HepG2 (cell line): ENCODE measurements around the gene MLLT10. TPM values are rescaled to one million over a fixed set of nuclear protein-coding genes. Genes with fewer than 3 reads are reported as not detected.

ENCODE experiments used
- AGO1 ChIP-seq: fragments of 200-400 bp; formaldehyde crosslinking; IDR thresholded peaks from 2 replicates; pipeline ENCODE4 v1.6.1; 2017; ENCODE audit warnings: mild to moderate bottlenecking, low read depth, low read length, moderate library complexity; ENCODE audit not compliant: poor library complexity, severe bottlenecking
- CENPX ChIP-seq: sonication (generic); formaldehyde crosslinking; IDR thresholded peaks from 2 replicates; pipeline ENCODE4 v1.9.0; 2021; ENCODE audit warnings: mild to moderate bottlenecking, missing genetic modification reagents, moderate library complexity
- E2F5 ChIP-seq: sonication (generic); formaldehyde crosslinking; conservative IDR thresholded peaks from 2 replicates; pipeline ENCODE4 v1.4.0; 2020; ENCODE audit warnings: missing genetic modification reagents
- HIVEP1 ChIP-seq: sonication (generic); formaldehyde crosslinking; IDR thresholded peaks from 2 replicates; pipeline ENCODE4 v1.4.0; 2020; ENCODE audit warnings: mild to moderate bottlenecking, missing genetic modification reagents
- JDP2 ChIP-seq: sonication (generic); formaldehyde crosslinking; IDR thresholded peaks from 2 replicates; pipeline ENCODE4 v1.8.1; 2022; ENCODE audit warnings: missing genetic modification reagents, borderline replicate concordance
- NFKBIZ ChIP-seq: IDR thresholded peaks from 2 replicates; pipeline ENCODE4 v1.6.1; 2018; ENCODE audit warnings: missing genetic modification reagents, missing compliant biosample characterization
- NONO ChIP-seq, 2 experiments: fragments of 450-650 bp in 1 of 2; sonication (generic) in 1 of 2; formaldehyde crosslinking in 1 of 2; IDR thresholded peaks in 1 of 2; conservative IDR thresholded peaks in 1 of 2; 2 replicates each; pipeline versions ENCODE4 v1.6.1 to v1.8.0; 2017 to 2022; ENCODE audit warnings: mild to moderate bottlenecking in 1 of 2, missing genetic modification reagents in 1 of 2, moderate library complexity in 1 of 2
- PTBP1 ChIP-seq: fragments of 200-400 bp; formaldehyde crosslinking; IDR thresholded peaks from 2 replicates; pipeline ENCODE4 v1.6.1; 2018; ENCODE audit warnings: low read length, low read depth; ENCODE audit not compliant: poor library complexity, severe bottlenecking
- RAD51 ChIP-seq: fragments of 450-650 bp; IDR thresholded peaks from 2 replicates; pipeline ENCODE4 v1.6.1; 2016; ENCODE audit warnings: borderline replicate concordance
- SP2 ChIP-seq: sonication (generic); formaldehyde crosslinking; IDR thresholded peaks from 2 replicates; pipeline ENCODE4 v1.5.1; 2020; ENCODE audit warnings: mild to moderate bottlenecking, missing genetic modification reagents
- ZFP36L2 ChIP-seq: sonication (generic); formaldehyde crosslinking; IDR thresholded peaks from 2 replicates; pipeline ENCODE4 v1.4.0; 2020; ENCODE audit warnings: missing genetic modification reagents
- ZFY ChIP-seq: sonication (generic); formaldehyde crosslinking; IDR thresholded peaks from 2 replicates; pipeline ENCODE4 v1.4.0; 2020; ENCODE audit warnings: missing genetic modification reagents
- ZHX1 ChIP-seq: sonication (generic); formaldehyde crosslinking; IDR thresholded peaks from 2 replicates; pipeline ENCODE4 v1.8.1; 2022; ENCODE audit warnings: low read depth, mild to moderate bottlenecking, missing genetic modification reagents
- ZKSCAN8 ChIP-seq: IDR thresholded peaks from 2 replicates; pipeline ENCODE4 v1.6.1; 2016; ENCODE audit warnings: borderline replicate concordance, missing genetic modification reagents, missing compliant biosample characterization
- ZNF138 ChIP-seq: sonication (generic); formaldehyde crosslinking; IDR thresholded peaks from 2 replicates; pipeline ENCODE4 v1.5.0; 2020; ENCODE audit warnings: mild to moderate bottlenecking, low read depth, missing genetic modification reagents
- ZNF180 ChIP-seq: sonication (generic); formaldehyde crosslinking; IDR thresholded peaks from 2 replicates; pipeline ENCODE4 v1.4.0; 2020; ENCODE audit warnings: low read depth, missing genetic modification reagents, borderline replicate concordance
- ZNF253 ChIP-seq: sonication (generic); formaldehyde crosslinking; IDR thresholded peaks from 2 replicates; pipeline ENCODE4 v1.8.0; 2022; ENCODE audit warnings: mild to moderate bottlenecking, missing genetic modification reagents, borderline replicate concordance
- ZNF274 ChIP-seq: sonication (generic); formaldehyde crosslinking; IDR thresholded peaks from 2 replicates; pipeline ENCODE4 v1.5.1; 2020; ENCODE audit warnings: mild to moderate bottlenecking, missing genetic modification reagents
- ZNF30 ChIP-seq: sonication (generic); formaldehyde crosslinking; IDR thresholded peaks from 2 replicates; pipeline ENCODE4 v1.5.0; 2020; ENCODE audit warnings: mild to moderate bottlenecking, missing genetic modification reagents
- ZNF460 ChIP-seq: sonication (generic); formaldehyde crosslinking; IDR thresholded peaks from 2 replicates; pipeline ENCODE4 v1.5.1; 2020; ENCODE audit warnings: missing genetic modification reagents, mild to moderate bottlenecking, borderline replicate concordance
- ZNF576 ChIP-seq: sonication (generic); formaldehyde crosslinking; IDR thresholded peaks from 2 replicates; pipeline ENCODE4 v1.4.0; 2020; ENCODE audit warnings: mild to moderate bottlenecking, missing genetic modification reagents
- ZNF770 ChIP-seq: sonication (generic); formaldehyde crosslinking; IDR thresholded peaks from 2 replicates; pipeline ENCODE4 v1.5.0; 2020; ENCODE audit warnings: mild to moderate bottlenecking, missing genetic modification reagents
- polyA plus RNA-seq, 8 experiments: library from polyadenylated mRNA; depleted of rRNA in 3 of 8; stranded (reverse) in 7 of 8; unstranded in 1 of 8; fragments of >200 nt; fragmentation: Illumina TruSeq in 4 of 8; extraction: Trizol in 4 of 8; gene quantifications; 2 replicates each; pipeline versions ENCODE4 v1.2.1 to v1.2.3, GENCODE V29; 2011 to 2016; ENCODE audit warnings: low read depth in 4 of 8, missing spikeins in 1 of 8, mixed read lengths in 1 of 8; ENCODE audit not compliant: insufficient read depth in 1 of 8
- total RNA-seq, 5 experiments: library from RNA; depleted of rRNA; stranded (reverse); fragments of >200 nt; fragmentation: Illumina TruSeq; extraction: Trizol; gene quantifications; 2 replicates each; pipeline ENCODE4 v1.2.3, GENCODE V29; 2016; ENCODE audit warnings: low read depth in 1 of 5

MLLT10 gene
- total and polyA plus RNA-seq, 2 of the 13 experiments (the other 11 are each of a cell fraction or from before 2014, with no cell fraction given): 51.3 to 84.1 TPM

GRCh38 chr10:21495002-21495751 is 38.9 kb upstream of the MLLT10 start (continued):
- TF ChIP-seq HIVEP1 (no peak; the same call in 1 of the 2 replicates), ZNF576 (CRISPR knock-in tag) (0 out of 2 replicates have a peak, but pooled peaks have one; percentile 37), SP2 (peak; percentile 53), E2F5 (CRISPR knock-in tag) (no peak), AGO1 (no peak), CENPX (CRISPR knock-in tag) (no peak), ZNF180 (CRISPR knock-in tag) (no peak), ZFY (CRISPR knock-in tag) (peak; percentile 31; the same call in 1 of the 2 replicates), ZNF30 (CRISPR knock-in tag) (0 out of 2 replicates have a peak, but pooled peaks have one; percentile 33), JDP2 (CRISPR knock-in tag) (no peak; the same call in 1 of the 2 replicates), ZNF460 (CRISPR knock-in tag) (no peak), ZNF138 (CRISPR knock-in tag) (no peak), NFKBIZ (CRISPR knock-in tag) (no peak), ZNF770 (CRISPR knock-in tag) (0 out of 2 replicates have a peak, but pooled peaks have one; percentile 14), NONO (IDR thresholded peaks at IDR 0.05) (no peak), NONO (CRISPR knock-in tag; conservative IDR thresholded peaks at IDR 0.05) (no peak; the same call in 1 of the 2 replicates), ZKSCAN8 (no peak), ZHX1 (CRISPR knock-in tag) (no peak), ZFP36L2 (CRISPR knock-in tag) (no peak; the same call in 1 of the 2 replicates), ZNF274 (CRISPR knock-in tag) (peak; percentile 89; the same call in 1 of the 2 replicates), RAD51 (no peak), ZNF253 (CRISPR knock-in tag) (0 out of 2 replicates have a peak, but pooled peaks have one; percentile 71), PTBP1 (peak; percentile 66)
